ENCODE data around the gene INTS12. TPM values are rescaled to one million over a fixed set of nuclear protein-coding genes. Genes with fewer than 3 reads are reported as not detected.

Gene INTS12
- total and polyA plus RNA-seq, 7 donors, result 17.7 to 38.8 (median 27.7) TPM

DNA sequence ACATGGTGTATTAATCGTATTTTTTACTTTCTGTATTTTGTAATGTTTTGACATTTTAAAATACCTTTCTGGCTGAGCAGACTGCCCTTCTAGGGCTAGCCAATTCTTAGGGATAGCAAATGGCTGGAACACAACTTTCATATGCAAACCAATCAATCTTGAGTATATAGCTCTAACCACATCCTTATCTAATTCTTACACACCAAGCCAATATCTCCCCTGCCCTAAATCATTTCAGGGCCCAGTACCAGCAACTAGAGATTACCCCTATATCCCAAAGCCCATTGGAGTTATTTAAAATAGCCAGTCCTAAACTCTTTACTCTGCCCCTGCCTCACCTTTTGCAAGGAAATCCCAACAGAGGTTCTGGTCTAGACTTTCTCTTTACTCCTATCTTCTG, 58.3 kb downstream of the INTS12 start:
- no peak for ATAC-seq
- no peak for DNase-seq
- 78 to 97% (median 84%) methylated on average over 1 of the region's 1 CpG for WGBS, 3 donors
- intact Hi-C loops (cut with DNase I), result no loop called here
- Histone ChIP-seq H3K27ac (no peak overlapping the region), H3K36me3 (ENCODE audit: insufficient read depth in 1 of 2, low read depth in 1 of 2) (no peaks in the 10 kb centered on the region), H3K4me1 (no peaks in the 10 kb centered on the region), H3K9me3 (no peaks in the 10 kb centered on the region), H3K4me3 (no peak overlapping the region), H3K27me3 (ENCODE audit: insufficient read depth in 3 of 3, low read length in 2 of 3) (no peaks in the 10 kb centered on the region)
- TF ChIP-seq, protein P1, sequence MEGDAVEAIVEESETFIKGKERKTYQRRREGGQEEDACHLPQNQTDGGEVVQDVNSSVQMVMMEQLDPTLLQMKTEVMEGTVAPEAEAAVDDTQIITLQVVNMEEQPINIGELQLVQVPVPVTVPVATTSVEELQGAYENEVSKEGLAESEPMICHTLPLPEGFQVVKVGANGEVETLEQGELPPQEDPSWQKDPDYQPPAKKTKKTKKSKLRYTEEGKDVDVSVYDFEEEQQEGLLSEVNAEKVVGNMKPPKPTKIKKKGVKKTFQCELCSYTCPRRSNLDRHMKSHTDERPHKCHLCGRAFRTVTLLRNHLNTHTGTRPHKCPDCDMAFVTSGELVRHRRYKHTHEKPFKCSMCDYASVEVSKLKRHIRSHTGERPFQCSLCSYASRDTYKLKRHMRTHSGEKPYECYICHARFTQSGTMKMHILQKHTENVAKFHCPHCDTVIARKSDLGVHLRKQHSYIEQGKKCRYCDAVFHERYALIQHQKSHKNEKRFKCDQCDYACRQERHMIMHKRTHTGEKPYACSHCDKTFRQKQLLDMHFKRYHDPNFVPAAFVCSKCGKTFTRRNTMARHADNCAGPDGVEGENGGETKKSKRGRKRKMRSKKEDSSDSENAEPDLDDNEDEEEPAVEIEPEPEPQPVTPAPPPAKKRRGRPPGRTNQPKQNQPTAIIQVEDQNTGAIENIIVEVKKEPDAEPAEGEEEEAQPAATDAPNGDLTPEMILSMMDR (IDR thresholded peaks at IDR 0.05), result no peak

DNA sequence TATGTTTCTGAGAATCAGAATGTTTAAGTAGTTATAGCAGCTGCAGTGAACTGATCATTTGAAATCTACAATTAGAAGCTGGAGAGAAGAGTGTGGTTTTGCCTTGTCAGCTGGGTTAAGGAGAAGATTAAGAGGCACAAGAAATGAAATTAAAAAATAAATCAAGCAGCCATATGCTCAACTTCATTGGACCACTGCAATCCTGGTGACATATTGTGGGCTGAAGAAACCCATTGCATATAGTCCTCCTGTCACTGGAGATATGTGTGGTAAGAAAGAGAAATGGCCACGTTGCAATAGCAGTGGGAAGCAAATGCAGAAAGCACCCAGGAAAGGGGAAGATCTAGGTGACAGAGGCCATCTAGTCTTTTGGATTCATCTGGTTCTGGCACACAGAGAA, 63.0 kb downstream of the INTS12 start:
- DNase-seq (no peak), ATAC-seq (no peak)
- intact Hi-C loops (cut with DNase I), result no loop called here
- Histone ChIP-seq H3K4me1 (no peaks in the 10 kb centered on the region), H3K9me3 (no peaks in the 10 kb centered on the region), H3K4me3 (no peak overlapping the region), H3K36me3 (ENCODE audit: insufficient read depth in 1 of 2, low read depth in 1 of 2) (no peaks in the 10 kb centered on the region), H3K27ac (no peak overlapping the region), H3K27me3 (ENCODE audit: insufficient read depth in 3 of 3, low read length in 2 of 3) (no peaks in the 10 kb centered on the region)
- 54 to 64% (median 54%) methylated on average over 1 of the region's 1 CpG for WGBS, 3 donors
- TF ChIP-seq, protein P1 (IDR thresholded peaks at IDR 0.05), result no peak

DNA sequence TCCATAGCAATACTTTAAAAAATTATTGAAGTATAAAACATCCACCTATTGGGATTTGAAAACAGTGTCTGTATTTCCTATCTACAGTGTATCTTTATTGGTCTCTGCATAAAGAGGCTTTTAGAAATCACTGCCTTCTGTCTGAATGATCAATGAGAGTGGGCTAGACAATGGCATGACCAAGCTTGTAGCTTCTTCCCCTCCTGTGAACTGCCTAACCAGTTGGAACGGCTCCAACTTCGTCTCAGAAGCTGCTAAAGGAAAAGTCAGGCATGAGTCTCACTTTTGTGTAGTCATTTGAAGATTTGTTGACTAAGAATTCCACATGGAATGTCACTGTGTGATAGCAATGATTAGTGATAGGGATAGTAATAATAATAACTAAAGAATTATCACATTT, 64.2 kb downstream of the INTS12 start:
- TF ChIP-seq, protein P1 (IDR thresholded peaks at IDR 0.05), result no peak
- no peak for ATAC-seq
- no peak overlapping the region for H3K4me3 ChIP-seq
- H3K27me3 ChIP-seq (ENCODE audit: insufficient read depth in 3 of 3, low read length in 2 of 3), result no peaks in the 10 kb centered on the region
- no peak for DNase-seq
- no peaks in the 10 kb centered on the region for H3K4me1 ChIP-seq
- H3K27ac ChIP-seq, result no peak overlapping the region
- intact Hi-C loops (cut with DNase I), result no loop called here
- no peaks in the 10 kb centered on the region for H3K9me3 ChIP-seq
- 58 to 60% (median 58%) methylated on average over 2 of the region's 2 CpGs for WGBS, 3 donors
- no peaks in the 10 kb centered on the region for H3K36me3 ChIP-seq (ENCODE audit: insufficient read depth in 1 of 2, low read depth in 1 of 2)

DNA sequence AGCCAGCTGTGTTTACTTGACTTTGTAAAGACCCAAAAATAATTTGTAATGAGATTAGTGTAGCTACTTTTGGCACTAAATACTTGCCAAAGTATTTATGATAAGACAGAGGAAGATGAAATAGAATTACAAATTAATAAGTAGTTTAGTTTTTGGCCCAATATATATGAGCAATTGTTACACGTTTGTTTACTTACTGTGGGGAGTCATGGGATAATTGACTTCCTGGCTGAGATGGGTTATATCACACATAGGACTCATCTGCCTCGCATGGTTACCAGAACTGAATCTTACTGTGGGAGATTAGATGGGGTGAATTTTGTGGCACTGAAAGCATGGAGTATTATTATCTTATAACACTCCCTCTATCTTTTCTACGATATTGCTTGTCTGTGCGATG, 66.6 kb downstream of the INTS12 start:
- TF ChIP-seq, protein P1 (IDR thresholded peaks at IDR 0.05), result no peak
- DNase-seq (no peak), ATAC-seq (no peak)
- Histone ChIP-seq H3K4me3 (no peak overlapping the region), H3K27ac (no peak overlapping the region), H3K36me3 (ENCODE audit: insufficient read depth in 1 of 2, low read depth in 1 of 2) (no peaks in the 10 kb centered on the region), H3K4me1 (peaks cover 10% of the 10 kb centered on the region), H3K27me3 (ENCODE audit: insufficient read depth in 3 of 3, low read length in 2 of 3) (no peaks in the 10 kb centered on the region), H3K9me3 (no peaks in the 10 kb centered on the region)
- intact Hi-C loops (cut with DNase I), result no loop called here
- WGBS, 3 donors, result 49 to 58% (median 54%) methylated on average over 4 of the region's 4 CpGs

DNA sequence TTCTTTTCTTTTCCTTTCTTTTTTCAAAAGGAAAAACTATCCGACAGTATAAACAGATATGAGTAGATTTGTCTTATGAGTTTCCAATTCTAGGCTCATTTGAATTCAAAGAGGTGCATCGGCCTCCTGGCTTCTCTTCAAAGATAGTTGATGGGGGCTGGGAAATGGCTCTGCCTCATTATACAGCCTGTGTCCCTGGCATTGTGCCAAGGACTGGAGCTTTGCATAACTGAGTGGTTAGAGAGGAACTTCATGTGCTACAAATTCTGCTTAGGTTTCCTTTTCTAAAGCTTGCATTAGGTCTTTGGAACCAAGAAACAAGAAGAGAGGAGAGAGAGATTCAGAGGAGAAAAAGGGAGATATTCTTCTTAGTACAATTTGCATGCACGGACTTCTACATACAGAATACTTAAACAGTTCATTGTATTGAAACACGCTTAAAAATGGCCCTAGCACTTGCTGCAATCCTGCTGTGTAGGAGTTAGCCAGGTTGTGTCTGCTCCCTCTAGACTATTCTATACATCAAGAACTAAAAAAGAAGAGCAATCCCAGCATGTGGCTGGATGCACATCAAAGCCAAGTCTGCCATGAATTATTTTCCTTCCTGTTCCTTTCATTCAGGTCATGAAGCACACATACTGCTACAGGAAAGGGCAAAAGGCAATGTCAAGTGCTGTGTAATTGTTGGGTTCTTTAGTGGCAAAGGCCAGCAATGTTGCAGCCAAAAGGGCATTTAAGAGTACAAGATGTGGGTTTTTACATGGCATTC, 70.9 kb downstream of the INTS12 start:
- no peak overlapping the region for H3K27ac ChIP-seq
- no peaks in the 10 kb centered on the region for H3K36me3 ChIP-seq (ENCODE audit: insufficient read depth in 1 of 2, low read depth in 1 of 2)
- 46 to 60% (median 51%) methylated on average over 4 of the region's 4 CpGs for WGBS, 3 donors
- H3K4me1 ChIP-seq, result peaks cover 22% of the 10 kb centered on the region
- no peak overlapping the region for H3K4me3 ChIP-seq
- H3K9me3 ChIP-seq, result no peaks in the 10 kb centered on the region
- DNase-seq (peak; percentile 58 to 73), ATAC-seq (peak; percentile 44 to 88 (median 66))
- TF ChIP-seq, protein P1 (IDR thresholded peaks at IDR 0.05), result no peak
- H3K27me3 ChIP-seq (ENCODE audit: insufficient read depth in 3 of 3, low read length in 2 of 3), result no peaks in the 10 kb centered on the region
- intact Hi-C loops (cut with DNase I), result no loop called here

Measured in psoas muscle (tissue), 8 donors.